Activated CD4-positive, CD25-positive, alpha-beta regulatory T cell treated with anti-CD3 and anti-CD28 coated beads, Interleukin-2, amount 50 U/mL, for 72 hours (primary cell): ENCODE results near the gene STK11.
A peak's percentile ranks its signal among the peaks of the same experiment; 100 is the strongest.
"Not testable (repeated sequence)": the region's sequence is repeated elsewhere in the genome, so short reads cannot be mapped to it uniquely, and the experiment has no call there.

Experiments
- DNase-seq: peaks from one replicate; pipeline ENCODE4 v3.0.0; 2021

STK11 gene

GRCh38 chr19:1169921-1170885 is 35.4 kb upstream of the STK11 start:
- no peak for DNase-seq

GRCh38 chr19:1170938-1171754 is 34.4 kb upstream of the STK11 start:
- DNase-seq, result no peak

GRCh38 chr19:1171755-1172352 is 33.7 kb upstream of the STK11 start:
- no peak for DNase-seq

- DNase-seq, result no peak
Observed at GRCh38 chr19:1172353-1173158, 33.0 kb upstream of the STK11 start.

GRCh38 chr19:1173159-1173844 is 32.3 kb upstream of the STK11 start:
- no peak for DNase-seq

- peak; percentile 99 for DNase-seq
Observed at GRCh38 chr19:1173845-1174809, 31.5 kb upstream of the STK11 start, which contains the start of gene SBNO2. Gene SBNO2 (minus strand): TSS chr19:1174268. CDS start chr19:1154276, 19,992 bp downstream.

GRCh38 chr19:1177322-1178114 is 28.1 kb upstream of the STK11 start:
- DNase-seq, result no peak

GRCh38 chr19:1181606-1182005 is 24.0 kb upstream of the STK11 start:
- no peak for DNase-seq

GRCh38 chr19:1182068-1182467 is 23.5 kb upstream of the STK11 start:
- DNase-seq, result no peak

- DNase-seq, result no peak
Observed at GRCh38 chr19:1182727-1183126, 22.9 kb upstream of the STK11 start.

GRCh38 chr19:1183543-1184172 is 21.9 kb upstream of the STK11 start:
- no peak for DNase-seq

- DNase-seq, result no peak
Observed at GRCh38 chr19:1189419-1189818, 16.2 kb upstream of the STK11 start.

- DNase-seq, result no peak
Observed at GRCh38 chr19:1199531-1199930, 6.0 kb upstream of the STK11 start.

- not testable (repeated sequence) for DNase-seq
Observed at GRCh38 chr19:1200614-1201013, 5.0 kb upstream of the STK11 start.

- DNase-seq, result peak; percentile 41
Observed at GRCh38 chr19:1206150-1206863, 729 bp downstream of the STK11 start.

- peak; percentile 40 for DNase-seq
Observed at GRCh38 chr19:1206864-1207450, 1.4 kb downstream of the STK11 start.

GRCh38 chr19:1208830-1209229 is 3.3 kb downstream of the STK11 start:
- DNase-seq, result not testable (repeated sequence)

GRCh38 chr19:1210227-1210538 is 4.6 kb downstream of the STK11 start:
- no peak for DNase-seq
